Keratinocyte (primary cell): ENCODE results near the gene AGFG1. TPM values are rescaled to one million over a fixed set of nuclear protein-coding genes. Genes with fewer than 3 reads are reported as not detected.

Experiments used
- DNase-seq: peaks from one replicate; pipeline ENCODE4 v3.0.0-alpha.2; 2011; ENCODE audit warnings: low read depth, missing footprints, low spot score
- FAIRE-seq: peaks from 2 replicates; lab custom pipeline; 2011; peaks lifted over from hg19 to GRCh38; lab: Jason Lieb, UNC
- H2AFZ ChIP-seq: 2 replicates; pipeline ENCODE4 v1.6.0; 2012; ENCODE audit warnings: low read length, control low read depth, inconsistent platforms; ENCODE audit not compliant: control insufficient read depth
- H3K27ac ChIP-seq: 2 replicates; pipeline ENCODE4 v1.5.1; 2011; ENCODE audit warnings: low read length; ENCODE audit not compliant: control insufficient read depth, insufficient read depth
- H3K27me3 ChIP-seq: 3 replicates; pipeline ENCODE4 v1.6.0; 2011; ENCODE audit warnings: low read length; ENCODE audit not compliant: control insufficient read depth, insufficient read depth; ENCODE audit errors: extremely low read depth
- H3K36me3 ChIP-seq, 2 experiments: 2 replicates in 1 of 2; 3 replicates in 1 of 2; pipeline ENCODE4 v1.5.1; 2011; ENCODE audit warnings: low read length in 2 of 2, mild to moderate bottlenecking in 1 of 2; ENCODE audit not compliant: control insufficient read depth in 2 of 2, insufficient read depth in 2 of 2; ENCODE audit errors: extremely low read depth in 1 of 2
- H3K4me1 ChIP-seq: 3 replicates; pipeline ENCODE4 v1.5.1; 2011; ENCODE audit warnings: low read length; ENCODE audit not compliant: control insufficient read depth, insufficient read depth; ENCODE audit errors: extremely low read depth
- H3K4me2 ChIP-seq: 3 replicates; pipeline ENCODE4 v1.6.0; 2011; ENCODE audit warnings: low read depth, low read length; ENCODE audit not compliant: control insufficient read depth, insufficient read depth; ENCODE audit errors: extremely low read depth
- H3K4me3 ChIP-seq, 3 experiments: fragments of 200-600 bp in 1 of 3; sonication (generic) in 1 of 3; 2 replicates in 2 of 3; 3 replicates in 1 of 3; pipeline ENCODE4 v1.5.1; 2011 to 2016; ENCODE audit warnings: low read length in 3 of 3, mild to moderate bottlenecking in 3 of 3, control low read depth in 2 of 3, inconsistent platforms in 1 of 3, low read depth in 1 of 3, mixed read lengths in 1 of 3, mixed run types in 1 of 3, moderate library complexity in 1 of 3; ENCODE audit not compliant: control insufficient read depth in 2 of 3, insufficient read depth in 2 of 3; ENCODE audit errors: extremely low read depth in 1 of 3
- H3K79me2 ChIP-seq: 2 replicates; pipeline ENCODE4 v1.6.0; 2012; ENCODE audit warnings: low read length; ENCODE audit not compliant: control insufficient read depth, insufficient read depth
- H3K9ac ChIP-seq: 3 replicates; pipeline ENCODE4 v1.6.0; 2011; ENCODE audit warnings: low read length; ENCODE audit not compliant: control insufficient read depth, insufficient read depth; ENCODE audit errors: extremely low read depth
- H3K9me1 ChIP-seq: 3 replicates; pipeline ENCODE4 v1.6.0; 2011; ENCODE audit warnings: low read length; ENCODE audit not compliant: control insufficient read depth, insufficient read depth; ENCODE audit errors: extremely low read depth
- H3K9me3 ChIP-seq: 2 replicates; pipeline ENCODE4 v1.5.1; 2012; ENCODE audit warnings: low read depth, low read length; ENCODE audit not compliant: control insufficient read depth
- H4K20me1 ChIP-seq: 3 replicates; pipeline ENCODE4 v1.6.0; 2011; ENCODE audit warnings: low read length; ENCODE audit not compliant: control insufficient read depth, insufficient read depth; ENCODE audit errors: extremely low read depth
- EZH2 ChIP-seq: IDR thresholded peaks from one replicate; pipeline ENCODE4 v1.6.1; 2012; ENCODE audit warnings: inconsistent platforms, mild to moderate bottlenecking, low read length, moderate library complexity
- dilution Hi-C: fragments of 300-500 bp; cut with MboI; formaldehyde crosslinking; loops from one replicate; pipeline ENCODE4 v1.7.0; 2020; ENCODE audit warnings: low sequenced_read_pairs; ENCODE audit not compliant: extremely low pct_ligation_motif_present
- polyA plus RNA-seq, 5 experiments: library from polyadenylated mRNA; depleted of rRNA in 3 of 5; stranded (reverse) in 3 of 5; stranded (forward) in 1 of 5; unstranded in 1 of 5; fragments of >200 nt; gene quantifications; 1 replicate in 1 of 5; 2 replicates in 3 of 5; 3 replicates in 1 of 5; pipeline versions ENCODE4 v1.2.1 to v1.2.3, GENCODE V29; 2011 to 2012; ENCODE audit warnings: missing spikeins in 2 of 5, low read depth in 1 of 5, low replicate concordance in 1 of 5
- TF ChIP-seq, protein P1 (sequence below), 3 experiments: IDR thresholded peaks in 1 of 3; conservative IDR thresholded peaks in 1 of 3; optimal IDR thresholded peaks in 1 of 3; 2 replicates in 2 of 3; 3 replicates in 1 of 3; pipeline versions ENCODE3 to v1.5.1; 2011; ENCODE audit warnings: low read length in 3 of 3, mild to moderate bottlenecking in 3 of 3, moderate library complexity in 2 of 3, control low read depth in 1 of 3, inconsistent platforms in 1 of 3; ENCODE audit not compliant: insufficient read depth in 2 of 3; ENCODE audit errors: extremely low read depth in 1 of 3

AGFG1 gene
- polyA plus RNA-seq, 1 donor (not counting 4 experiments of a cell fraction or from before 2014, with no cell fraction given): 111 TPM

DNA sequence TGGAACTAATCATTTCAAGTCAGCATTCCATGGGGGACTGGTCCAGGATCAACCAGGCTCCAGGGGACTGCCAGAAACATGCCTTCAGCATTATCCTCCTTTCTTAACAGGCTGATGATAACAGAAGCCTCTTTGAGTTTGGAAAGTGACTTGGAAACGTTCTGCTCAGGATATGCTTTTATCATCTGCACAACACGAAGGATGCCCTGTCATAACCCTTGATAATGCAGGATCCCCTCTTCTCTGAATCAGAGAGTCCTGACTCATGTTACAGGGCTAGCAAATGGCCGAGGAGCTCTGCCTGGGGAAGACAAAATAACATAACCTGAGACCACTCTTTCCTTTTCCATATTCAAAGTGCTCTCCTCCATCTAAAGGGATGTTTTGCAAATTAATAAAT lies 136.0 kb downstream of the AGFG1 start:
- H3K9ac ChIP-seq: no peak overlapping the region
- no peak for TF ChIP-seq EZH2
- TF ChIP-seq, protein P1, sequence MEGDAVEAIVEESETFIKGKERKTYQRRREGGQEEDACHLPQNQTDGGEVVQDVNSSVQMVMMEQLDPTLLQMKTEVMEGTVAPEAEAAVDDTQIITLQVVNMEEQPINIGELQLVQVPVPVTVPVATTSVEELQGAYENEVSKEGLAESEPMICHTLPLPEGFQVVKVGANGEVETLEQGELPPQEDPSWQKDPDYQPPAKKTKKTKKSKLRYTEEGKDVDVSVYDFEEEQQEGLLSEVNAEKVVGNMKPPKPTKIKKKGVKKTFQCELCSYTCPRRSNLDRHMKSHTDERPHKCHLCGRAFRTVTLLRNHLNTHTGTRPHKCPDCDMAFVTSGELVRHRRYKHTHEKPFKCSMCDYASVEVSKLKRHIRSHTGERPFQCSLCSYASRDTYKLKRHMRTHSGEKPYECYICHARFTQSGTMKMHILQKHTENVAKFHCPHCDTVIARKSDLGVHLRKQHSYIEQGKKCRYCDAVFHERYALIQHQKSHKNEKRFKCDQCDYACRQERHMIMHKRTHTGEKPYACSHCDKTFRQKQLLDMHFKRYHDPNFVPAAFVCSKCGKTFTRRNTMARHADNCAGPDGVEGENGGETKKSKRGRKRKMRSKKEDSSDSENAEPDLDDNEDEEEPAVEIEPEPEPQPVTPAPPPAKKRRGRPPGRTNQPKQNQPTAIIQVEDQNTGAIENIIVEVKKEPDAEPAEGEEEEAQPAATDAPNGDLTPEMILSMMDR (optimal IDR thresholded peaks at IDR 0.05 in 1 of 3, IDR thresholded peaks at IDR 0.05 in 1 of 3, conservative IDR thresholded peaks at IDR 0.05 in 1 of 3; ENCODE audit: extremely low read depth in 1 of 3, insufficient read depth in 2 of 3, low read length in 3 of 3): no peak
- no peak overlapping the region for H3K4me3 ChIP-seq
- DNase-seq: no peak
- no peaks in the 10 kb centered on the region for H3K79me2 ChIP-seq
- H3K36me3 ChIP-seq: no peaks in the 10 kb centered on the region
- H2AFZ ChIP-seq: no peak overlapping the region
- no peaks in the 10 kb centered on the region for H3K4me1 ChIP-seq
- no peaks in the 10 kb centered on the region for H3K9me3 ChIP-seq
- H3K4me2 ChIP-seq: no peak overlapping the region
- dilution Hi-C loops: no loop called here
- no peaks in the 10 kb centered on the region for H3K27me3 ChIP-seq
- FAIRE-seq: no peak
- no peaks in the 10 kb centered on the region for H3K9me1 ChIP-seq
- no peaks in the 10 kb centered on the region for H4K20me1 ChIP-seq
- no peak overlapping the region for H3K27ac ChIP-seq

GRCh38 chr2:227608561-227609338 lies 136.8 kb downstream of the AGFG1 start:
- dilution Hi-C loops: no loop called here
- FAIRE-seq (no peak), DNase-seq (no peak)
- Histone ChIP-seq H3K4me3 (no peak overlapping the region), H3K4me1 (no peaks in the 10 kb centered on the region), H3K9ac (no peak overlapping the region), H2AFZ (no peak overlapping the region), H3K36me3 (no peaks in the 10 kb centered on the region), H4K20me1 (no peaks in the 10 kb centered on the region), H3K79me2 (no peaks in the 10 kb centered on the region), H3K27ac (no peak overlapping the region), H3K9me3 (no peaks in the 10 kb centered on the region), H3K4me2 (no peak overlapping the region), H3K27me3 (no peaks in the 10 kb centered on the region), H3K9me1 (no peaks in the 10 kb centered on the region)
- TF ChIP-seq EZH2: no peak
- TF ChIP-seq, protein P1 (optimal IDR thresholded peaks at IDR 0.05 in 1 of 3, IDR thresholded peaks at IDR 0.05 in 1 of 3, conservative IDR thresholded peaks at IDR 0.05 in 1 of 3; ENCODE audit: extremely low read depth in 1 of 3, insufficient read depth in 2 of 3, low read length in 3 of 3): no peak
